Keratinocyte (primary cell): ENCODE results near the gene PRKAG1.
A peak's percentile ranks its signal among the peaks of the same experiment; 100 is the strongest.

Source experiments
- EZH2 ChIP-seq: IDR thresholded peaks from one replicate; pipeline ENCODE4 v1.6.1; 2012; ENCODE audit warnings: inconsistent platforms, mild to moderate bottlenecking, low read length, moderate library complexity
- TF ChIP-seq, protein P1 (sequence below), 3 experiments: IDR thresholded peaks in 1 of 3; conservative IDR thresholded peaks in 1 of 3; optimal IDR thresholded peaks in 1 of 3; 2 replicates in 2 of 3; 3 replicates in 1 of 3; pipeline versions ENCODE3 to v1.5.1; 2011; ENCODE audit warnings: low read length in 3 of 3, mild to moderate bottlenecking in 3 of 3, moderate library complexity in 2 of 3, control low read depth in 1 of 3, inconsistent platforms in 1 of 3; ENCODE audit not compliant: insufficient read depth in 2 of 3; ENCODE audit errors: extremely low read depth in 1 of 3

DNA sequence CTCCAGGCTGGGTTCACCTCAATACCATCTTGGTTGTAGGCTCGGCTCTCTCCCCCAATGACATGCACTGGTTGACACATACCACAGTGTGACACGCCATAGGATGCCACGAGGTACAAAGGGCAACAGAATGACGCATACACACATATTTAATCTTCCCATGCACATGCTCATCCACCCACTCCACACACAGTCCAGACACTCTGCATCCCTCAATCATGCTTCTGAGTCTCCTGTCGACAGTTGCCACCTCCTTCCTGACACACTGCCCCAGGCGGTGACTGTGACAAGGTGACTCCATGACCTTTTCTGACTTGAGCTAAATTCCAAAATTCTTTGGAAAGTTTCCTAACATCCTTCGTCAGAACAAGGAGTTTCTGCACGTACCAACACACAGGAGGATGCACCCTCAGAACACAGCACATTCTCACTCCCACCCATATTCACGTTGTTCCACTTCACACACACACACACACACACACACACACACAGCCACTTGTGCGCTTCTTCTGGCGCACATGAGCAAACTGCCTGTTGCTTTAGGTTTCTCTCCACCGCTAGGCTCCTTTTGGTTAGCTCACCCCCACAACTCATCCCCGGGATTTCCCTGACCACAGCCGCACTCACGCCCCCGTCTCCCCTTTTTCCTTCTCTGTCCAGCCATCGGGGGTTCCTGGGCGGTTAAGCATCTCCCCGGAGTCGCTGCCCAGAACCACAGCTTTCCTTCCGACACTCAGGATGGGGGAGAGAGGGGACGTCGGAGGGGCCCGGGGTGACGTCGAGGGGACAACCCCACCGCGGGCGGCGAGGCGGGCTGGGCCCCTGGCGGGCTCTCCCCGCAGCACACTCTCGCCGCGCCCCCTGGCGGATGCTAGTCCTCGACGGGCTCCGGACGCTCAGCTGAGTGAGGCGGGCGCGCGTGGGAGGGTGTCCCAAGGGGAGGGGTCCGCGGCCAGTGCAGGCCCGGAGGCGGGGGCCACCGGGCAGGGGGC lies 41.0 kb downstream of the PRKAG1 start:
- TF ChIP-seq, protein P1, sequence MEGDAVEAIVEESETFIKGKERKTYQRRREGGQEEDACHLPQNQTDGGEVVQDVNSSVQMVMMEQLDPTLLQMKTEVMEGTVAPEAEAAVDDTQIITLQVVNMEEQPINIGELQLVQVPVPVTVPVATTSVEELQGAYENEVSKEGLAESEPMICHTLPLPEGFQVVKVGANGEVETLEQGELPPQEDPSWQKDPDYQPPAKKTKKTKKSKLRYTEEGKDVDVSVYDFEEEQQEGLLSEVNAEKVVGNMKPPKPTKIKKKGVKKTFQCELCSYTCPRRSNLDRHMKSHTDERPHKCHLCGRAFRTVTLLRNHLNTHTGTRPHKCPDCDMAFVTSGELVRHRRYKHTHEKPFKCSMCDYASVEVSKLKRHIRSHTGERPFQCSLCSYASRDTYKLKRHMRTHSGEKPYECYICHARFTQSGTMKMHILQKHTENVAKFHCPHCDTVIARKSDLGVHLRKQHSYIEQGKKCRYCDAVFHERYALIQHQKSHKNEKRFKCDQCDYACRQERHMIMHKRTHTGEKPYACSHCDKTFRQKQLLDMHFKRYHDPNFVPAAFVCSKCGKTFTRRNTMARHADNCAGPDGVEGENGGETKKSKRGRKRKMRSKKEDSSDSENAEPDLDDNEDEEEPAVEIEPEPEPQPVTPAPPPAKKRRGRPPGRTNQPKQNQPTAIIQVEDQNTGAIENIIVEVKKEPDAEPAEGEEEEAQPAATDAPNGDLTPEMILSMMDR (optimal IDR thresholded peaks at IDR 0.05 in 1 of 3, IDR thresholded peaks at IDR 0.05 in 1 of 3, conservative IDR thresholded peaks at IDR 0.05 in 1 of 3; ENCODE audit: extremely low read depth in 1 of 3, insufficient read depth in 2 of 3, low read length in 3 of 3): peak in 2 of 3 experiments; percentile 72 to 84
- no peak for TF ChIP-seq EZH2
